GM19238 (cell line): ENCODE results near the gene CENPO.

Experiments used
- DNase-seq: peaks from one replicate; pipeline ENCODE4 v3.0.0; 2011; ENCODE audit warnings: low spot score; ENCODE audit not compliant: insufficient read length

The CENPO gene

GRCh38 chr2:24859968-24860600, 66.9 kb downstream of the CENPO start:
- DNase-seq, result no peak

GRCh38 chr2:24860631-24861030, 67.4 kb downstream of the CENPO start:
- DNase-seq, result no peak

- DNase-seq, result no peak
These were observed 68.3 kb downstream of the CENPO start for GRCh38 chr2:24861500-24861899.

- DNase-seq, result no peak
These were observed 70.4 kb downstream of the CENPO start for GRCh38 chr2:24863641-24864040.

GRCh38 chr2:24866946-24867345, 73.7 kb downstream of the CENPO start:
- DNase-seq, result no peak

GRCh38 chr2:24870440-24870839, 77.2 kb downstream of the CENPO start:
- DNase-seq, result no peak

GRCh38 chr2:24870891-24871705, 77.9 kb downstream of the CENPO start:
- no peak for DNase-seq

GRCh38 chr2:24871852-24872333, 78.7 kb downstream of the CENPO start:
- DNase-seq, result no peak
